CD4-positive, alpha-beta T cell treated with Interleukin-17A for 4 hours (primary cell): ENCODE measurements around the gene CDNF.
A peak's percentile ranks its signal among the peaks of the same experiment; 100 is the strongest.

Experiments
- DNase-seq: peaks from one replicate; pipeline ENCODE4 v3.0.0-alpha.2; 2020; ENCODE audit warnings: mixed read lengths

The CDNF gene

GRCh38 chr10:14784459-14785055 lies 53.3 kb downstream of the CDNF start:
- DNase-seq, result no peak

- peak; percentile 20 for DNase-seq
Measured at GRCh38 chr10:14782691-14783363, 55.0 kb downstream of the CDNF start.

GRCh38 chr10:14781763-14782162 lies 56.1 kb downstream of the CDNF start:
- no peak for DNase-seq

GRCh38 chr10:14779001-14779651 lies 58.7 kb downstream of the CDNF start:
- no peak for DNase-seq

- DNase-seq, result no peak
Measured at GRCh38 chr10:14776546-14776945, 61.3 kb downstream of the CDNF start.

- DNase-seq, result no peak
Measured at GRCh38 chr10:14775656-14776055, 62.2 kb downstream of the CDNF start.

GRCh38 chr10:14774797-14775196 lies 63.0 kb downstream of the CDNF start, which contains the start of gene FAM107B:
TSS of gene FAM107B (minus strand) at chr10:14774897. CDS start at chr10:14774663, 234 bp downstream.
- no peak for DNase-seq

GRCh38 chr10:14774214-14774580 lies 63.6 kb downstream of the CDNF start:
- no peak for DNase-seq

- no peak for DNase-seq
Measured at GRCh38 chr10:14773551-14774213, 64.2 kb downstream of the CDNF start.

GRCh38 chr10:14772399-14772798 lies 65.4 kb downstream of the CDNF start:
- DNase-seq, result no peak

- DNase-seq, result no peak
Measured at GRCh38 chr10:14770927-14771326, 66.9 kb downstream of the CDNF start.
